A549 treated with ZK216348 at 1 μM for 4 hours (cell line): ENCODE data around the gene PHTF2. TPM values are rescaled to one million over a fixed set of nuclear protein-coding genes. Genes with fewer than 3 reads are reported as not detected.

ENCODE experiments used
- total RNA-seq: library from RNA; stranded (reverse); fragments of 200-300 nt; extraction: Qiagen RNA extraction; gene quantifications from 5 replicates; pipeline ENCODE4 v1.2.3, GENCODE V29; 2022; ENCODE audit warnings: low read depth

PHTF2 gene
- 8.9 to 18.8 TPM (median 13.7 TPM) in 5 replicates for total RNA-seq

GRCh38 chr7:77798394-77799077 is at the start of gene PHTF2, which contains the start of gene TMEM60:
Gene PHTF2, plus strand, starts transcription at chr7:77798773.
Gene TMEM60, minus strand, starts transcription at chr7:77798434. Its CDS starts 4,061 bp downstream, at chr7:77794373.

Other genes starting within 250 kb of the PHTF2 start
- 7.3 to 10.7 TPM (median 8.6 TPM) in 5 replicates for gene RSBN1L, start 102.3 kb upstream of the PHTF2 start, total RNA-seq
- 20.0 to 27.4 TPM (median 25.5 TPM) in 5 replicates for gene TMEM60, start 339 bp upstream of the PHTF2 start, total RNA-seq